GM12878 (cell line): ENCODE results near the gene AEN. TPM values are rescaled to one million over a fixed set of nuclear protein-coding genes. Genes with fewer than 3 reads are reported as not detected.

Source experiments
- ATF7 ChIP-seq: fragments of 450-650 bp; IDR thresholded peaks from 2 replicates; pipeline ENCODE4 v1.6.1; 2016; ENCODE audit warnings: low read depth, mild to moderate bottlenecking
- BACH1 ChIP-seq: fragments of 450-650 bp; IDR thresholded peaks from 2 replicates; pipeline ENCODE4 v1.6.1; 2017; ENCODE audit warnings: mild to moderate bottlenecking, borderline replicate concordance
- BCL3 ChIP-seq: IDR thresholded peaks from 2 replicates; pipeline ENCODE4 v1.6.1; 2011; ENCODE audit warnings: borderline replicate concordance, low read depth, mild to moderate bottlenecking, moderate library complexity, low read length; ENCODE audit not compliant: insufficient read depth, poor library complexity, severe bottlenecking
- CTCF ChIP-seq, 3 experiments: IDR thresholded peaks in 2 of 3; conservative IDR thresholded peaks in 1 of 3; 2 replicates each; pipeline ENCODE4 v1.5.1; 2011; ENCODE audit warnings: low read depth in 3 of 3, low read length in 3 of 3, mild to moderate bottlenecking in 3 of 3, control low read depth in 2 of 3, moderate library complexity in 2 of 3, inconsistent platforms in 1 of 3, mixed read lengths in 1 of 3; ENCODE audit not compliant: control insufficient read depth in 2 of 3, insufficient read depth in 1 of 3; ENCODE audit errors: extremely low read depth in 1 of 3
- E2F4 ChIP-seq: IDR thresholded peaks from 2 replicates; pipeline ENCODE4 v1.6.1; 2012; ENCODE audit warnings: low read depth, low read length, improper control_type of control experiment
- E4F1 ChIP-seq: fragments of 450-650 bp; IDR thresholded peaks from 2 replicates; pipeline ENCODE4 v1.6.1; 2018; ENCODE audit warnings: borderline replicate concordance, mild to moderate bottlenecking; ENCODE audit not compliant: partially characterized antibody
- MLLT1 ChIP-seq: fragments of 450-650 bp; IDR thresholded peaks from 2 replicates; pipeline ENCODE4 v1.6.1; 2016; ENCODE audit warnings: mild to moderate bottlenecking
- NFIC ChIP-seq: IDR thresholded peaks from 2 replicates; pipeline ENCODE4 v1.6.1; 2012; ENCODE audit warnings: low read depth, mild to moderate bottlenecking, inconsistent platforms, low read length, moderate library complexity
- NFYB ChIP-seq: IDR thresholded peaks from 2 replicates; pipeline ENCODE4 v1.6.1; 2011; ENCODE audit warnings: low read depth, mild to moderate bottlenecking, low read length, improper control_type of control experiment, moderate library complexity; ENCODE audit not compliant: insufficient read depth
- NKRF ChIP-seq: fragments of 450-650 bp; conservative IDR thresholded peaks from 2 replicates; pipeline ENCODE4 v1.6.1; 2017; ENCODE audit warnings: mild to moderate bottlenecking, moderate library complexity
- PAX8 ChIP-seq: fragments of 450-650 bp; IDR thresholded peaks from 2 replicates; pipeline ENCODE4 v1.6.1; 2017; ENCODE audit warnings: mild to moderate bottlenecking, moderate library complexity
- PML ChIP-seq: IDR thresholded peaks from 2 replicates; pipeline ENCODE4 v1.6.1; 2012; ENCODE audit warnings: low read length, inconsistent platforms
- POLR2AphosphoS2 ChIP-seq: IDR thresholded peaks from 2 replicates; pipeline ENCODE4 v1.6.1; 2011; ENCODE audit warnings: low read depth, mild to moderate bottlenecking, low read length, improper control_type of control experiment, moderate library complexity
- RUNX3 ChIP-seq: IDR thresholded peaks from 2 replicates; pipeline ENCODE4 v1.6.1; 2012; ENCODE audit warnings: low read length, inconsistent platforms
- SPI1 ChIP-seq: IDR thresholded peaks from 2 replicates; pipeline ENCODE4 v1.6.1; 2011; ENCODE audit warnings: low read depth, mild to moderate bottlenecking, low read length, moderate library complexity, borderline replicate concordance; ENCODE audit not compliant: insufficient read depth
- STAT3 ChIP-seq: IDR thresholded peaks from 2 replicates; pipeline ENCODE4 v1.6.1; 2011; ENCODE audit warnings: low read depth, low read length, improper control_type of control experiment
- YY1 ChIP-seq: IDR thresholded peaks from 2 replicates; pipeline ENCODE4 v1.6.1; 2011; ENCODE audit warnings: low read depth, mild to moderate bottlenecking, low read length
- polyA plus RNA-seq, 11 experiments: library from polyadenylated mRNA; depleted of rRNA in 4 of 11; unstranded in 6 of 11; stranded (reverse) in 5 of 11; fragments of >200 nt; fragmentation: Nextera tagmentation in 4 of 11; fragmentation: Illumina TruSeq in 1 of 11; extraction: Ambion mirVana in 4 of 11; extraction: Trizol in 1 of 11; gene quantifications; 1 replicate in 1 of 11; 2 replicates in 10 of 11; pipeline versions ENCODE4 v1.2.1 to v1.2.3, GENCODE V29; 2011 to 2016; ENCODE audit warnings: inconsistent platforms in 2 of 11, missing spikeins in 2 of 11, low read depth in 1 of 11
- total RNA-seq, 4 experiments: library from RNA; depleted of rRNA in 3 of 4; stranded (reverse); fragments of >200 nt in 3 of 4; fragmentation: Illumina TruSeq in 1 of 4; extraction: Trizol in 1 of 4; gene quantifications; 2 replicates each; pipeline versions ENCODE4 v1.2.1 to v1.2.3, GENCODE V29; 2013 to 2021

Gene AEN
- total and polyA plus RNA-seq, 10 of the 15 experiments (the other 5 are each of a cell fraction or from before 2014, with no cell fraction given) = 11.7 to 81.2 (median 53.7) TPM

GRCh38 chr15:88624156-88624970 lies 3.2 kb downstream of the AEN start (continued):
- TF ChIP-seq CTCF (IDR thresholded peaks at IDR 0.05 in 2 of 3, conservative IDR thresholded peaks at IDR 0.05 in 1 of 3; ENCODE audit: control insufficient read depth in 2 of 3, extremely low read depth in 1 of 3, insufficient read depth in 1 of 3, low read depth in 3 of 3, low read length in 3 of 3) (peak; percentile 62 to 78 (median 65)), SPI1 (no peak), YY1 (0 out of 2 replicates have a peak, but pooled peaks have one; percentile 25), NKRF (no peak), BCL3 (no peak), NFIC (no peak), E2F4 (no peak), RUNX3 (no peak), MLLT1 (peak; percentile 87), NFYB (no peak), PML (no peak), PAX8 (no peak), E4F1 (no peak), POLR2AphosphoS2 (no peak), STAT3 (no peak), ATF7 (peak; percentile 69), BACH1 (no peak)
